Measurements from ENCODE around the gene ATP11A. TPM values are rescaled to one million over a fixed set of nuclear protein-coding genes. Genes with fewer than 3 reads are reported as not detected.
"Not testable (repeated sequence)": the region's sequence is repeated elsewhere in the genome, so short reads cannot be mapped to it uniquely, and the experiment has no call there.

Gene ATP11A
- total and polyA plus RNA-seq, 9 of the 15 experiments (the other 6 are each of a cell fraction or from before 2014, with no cell fraction given): 0.38 to 34.2 (median 4.2) TPM

DNA sequence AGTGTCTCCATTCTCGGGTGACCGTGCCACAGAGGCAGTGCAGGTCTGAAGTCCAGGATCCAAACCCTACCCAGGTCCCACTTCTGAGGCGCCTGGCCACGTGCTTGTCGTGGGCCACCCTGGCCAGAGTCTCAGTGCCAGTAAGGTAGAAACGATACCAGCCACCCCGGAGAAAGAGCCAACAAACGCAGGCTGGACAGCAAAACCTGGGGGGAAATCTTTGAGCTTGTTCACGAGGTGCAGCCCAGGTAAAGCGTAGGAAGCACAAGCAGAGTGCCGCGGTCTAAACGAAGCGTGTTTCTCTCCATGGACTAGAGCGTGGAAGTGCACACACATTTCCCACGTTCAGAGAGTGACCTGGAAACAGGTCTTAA is 95.6 kb downstream of the ATP11A start:
- DNase-seq (ENCODE audit: extremely low read depth in 1 of 4, low spot score in 3 of 4) (no peak), FAIRE-seq (no peak), ATAC-seq (no peak)

GRCh38 chr13:112786810-112787209 is 97.0 kb downstream of the ATP11A start:
- H3K79me2 ChIP-seq (ENCODE audit: control insufficient read depth, insufficient read depth, low read length); H3K9ac ChIP-seq (ENCODE audit: insufficient read depth in 1 of 2, low read depth in 2 of 2, low read length in 2 of 2); POLR2A ChIA-PET; FAIRE-seq; H3K4me1 ChIP-seq (replicated peaks in 1 of 2; ENCODE audit: control insufficient read depth in 2 of 2, insufficient read depth in 2 of 2, low read length in 2 of 2); H3K27me3 ChIP-seq (ENCODE audit: control insufficient read depth in 2 of 2, insufficient read depth in 2 of 2, low read length in 2 of 2); H3K9me3 ChIP-seq (replicated peaks; ENCODE audit: control insufficient read depth, insufficient read depth, low read depth, low read length); H3K9me1 ChIP-seq (ENCODE audit: control insufficient read depth, insufficient read depth, low read length); BruUV-seq (replicated peaks); H3K4me2 ChIP-seq (ENCODE audit: insufficient read depth, low read length); H3K36me3 ChIP-seq (ENCODE audit: control insufficient read depth, insufficient read depth, low read length); intact Hi-C loops (cut with micrococcal nuclease); H4K20me1 ChIP-seq (replicated peaks; ENCODE audit: control insufficient read depth, insufficient read depth, low read length); H3K4me3 ChIP-seq; ATAC-seq; DNase-seq (ENCODE audit: extremely low read depth in 1 of 4, low spot score in 3 of 4); H3K27ac ChIP-seq (ENCODE audit: extremely low read depth, low read depth, low read length); CTCF ChIA-PET (ENCODE audit: low intra/inter-chr PET ratio); in situ Hi-C loops (cut with MboI); H2AFZ ChIP-seq (ENCODE audit: low read depth, low read length): not testable (repeated sequence)
- WGBS (ENCODE audit: insufficient coverage, low coverage, missing lambda C conversion rate): 83% methylated on average over 12 of the region's 14 CpGs

More for the DNA sequence above, 95.6 kb downstream of the ATP11A start:
- ChIA-PET CTCF (ENCODE audit: low intra/inter-chr PET ratio) (no interaction called here), POLR2A (interaction anchor here (0.6 kb wide), 1 partner anchor 151 kb away, joined by 5 read pairs; no protein-coding TSS in a partner anchor)
- in situ Hi-C loops (cut with MboI) (no loop called here), intact Hi-C loops (cut with micrococcal nuclease) (no loop called here)
- no peaks in the 10 kb centered on the region for H3K9me3 ChIP-seq (replicated peaks; ENCODE audit: control insufficient read depth, insufficient read depth, low read depth, low read length)
- no peak overlapping the region for H3K4me2 ChIP-seq (ENCODE audit: insufficient read depth, low read length)
- H3K9ac ChIP-seq (ENCODE audit: insufficient read depth in 1 of 2, low read depth in 2 of 2, low read length in 2 of 2): no peak overlapping the region
- peaks cover 7% of the 10 kb centered on the region; the same call in 2 of the 3 replicates for H3K36me3 ChIP-seq (ENCODE audit: control insufficient read depth, insufficient read depth, low read length)
- H3K4me1 ChIP-seq (replicated peaks in 1 of 2; ENCODE audit: control insufficient read depth in 2 of 2, insufficient read depth in 2 of 2, low read length in 2 of 2): peaks cover 0 to 3% of the 10 kb centered on the region in 2 experiments; a peak in 2 of 5 replicates
- peaks cover 10% of the 10 kb centered on the region; the same call in 2 of the 3 replicates for H3K79me2 ChIP-seq (ENCODE audit: control insufficient read depth, insufficient read depth, low read length)
- 95% methylated on average over 16 of the region's 16 CpGs for WGBS (ENCODE audit: insufficient coverage, low coverage, missing lambda C conversion rate)
- no peak for TF ChIP-seq ZNF124 (CRISPR knock-in tag; IDR thresholded peaks at IDR 0.05)
- no peak for TF ChIP-seq ZNF764 (CRISPR knock-in tag; IDR thresholded peaks at IDR 0.05; ENCODE audit: low read depth)
- no peak for TF ChIP-seq HMGN3 (IDR thresholded peaks at IDR 0.05; ENCODE audit: borderline replicate concordance, extremely low read depth, insufficient read length, low read depth, low read length)
- TF ChIP-seq ZFP36 (IDR thresholded peaks at IDR 0.05; ENCODE audit: low read depth, low read length, partially characterized antibody): no peak
- TF ChIP-seq, protein P1, sequence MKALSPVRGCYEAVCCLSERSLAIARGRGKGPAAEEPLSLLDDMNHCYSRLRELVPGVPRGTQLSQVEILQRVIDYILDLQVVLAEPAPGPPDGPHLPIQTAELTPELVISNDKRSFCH (CRISPR knock-in tag; IDR thresholded peaks at IDR 0.05): no peak
- TF ChIP-seq, protein P1 (tag; IDR thresholded peaks at IDR 0.05): no peak
- TF ChIP-seq MYNN (IDR thresholded peaks at IDR 0.05): no peak
- TF ChIP-seq MYNN (CRISPR knock-in tag; IDR thresholded peaks at IDR 0.05): no peak
- no peak for TF ChIP-seq VEZF1 (CRISPR knock-in tag; IDR thresholded peaks at IDR 0.05)
- TF ChIP-seq ELF1 (tag; IDR thresholded peaks at IDR 0.05): no peak
- TF ChIP-seq ATF4 (CRISPR knock-in tag; IDR thresholded peaks at IDR 0.05): no peak
- no peak for TF ChIP-seq SMAD2 (IDR thresholded peaks at IDR 0.05; ENCODE audit: low read depth, low read length)
- no peak overlapping the region for H3K27ac ChIP-seq (ENCODE audit: extremely low read depth, low read depth, low read length)
- H2AFZ ChIP-seq (ENCODE audit: low read depth, low read length): no peak overlapping the region
- no TSS peak for BruUV-seq (replicated peaks)
- H3K27me3 ChIP-seq (ENCODE audit: control insufficient read depth in 2 of 2, insufficient read depth in 2 of 2, low read length in 2 of 2): no peaks in the 10 kb centered on the region
- H4K20me1 ChIP-seq (replicated peaks; ENCODE audit: control insufficient read depth, insufficient read depth, low read length): no peaks in the 10 kb centered on the region
- H3K9me1 ChIP-seq (ENCODE audit: control insufficient read depth, insufficient read depth, low read length): no peaks in the 10 kb centered on the region
- no peak overlapping the region for H3K4me3 ChIP-seq
